Brain pericyte (primary cell): ENCODE measurements around the gene CACNG4.
"Not testable (repeated sequence)": the region's sequence is repeated elsewhere in the genome, so short reads cannot be mapped to it uniquely, and the experiment has no call there.

Source experiments
- DNase-seq: peaks from one replicate; pipeline ENCODE4 v3.0.0-alpha.2; 2012; ENCODE audit warnings: low read depth, low spot score

Gene CACNG4

DNA sequence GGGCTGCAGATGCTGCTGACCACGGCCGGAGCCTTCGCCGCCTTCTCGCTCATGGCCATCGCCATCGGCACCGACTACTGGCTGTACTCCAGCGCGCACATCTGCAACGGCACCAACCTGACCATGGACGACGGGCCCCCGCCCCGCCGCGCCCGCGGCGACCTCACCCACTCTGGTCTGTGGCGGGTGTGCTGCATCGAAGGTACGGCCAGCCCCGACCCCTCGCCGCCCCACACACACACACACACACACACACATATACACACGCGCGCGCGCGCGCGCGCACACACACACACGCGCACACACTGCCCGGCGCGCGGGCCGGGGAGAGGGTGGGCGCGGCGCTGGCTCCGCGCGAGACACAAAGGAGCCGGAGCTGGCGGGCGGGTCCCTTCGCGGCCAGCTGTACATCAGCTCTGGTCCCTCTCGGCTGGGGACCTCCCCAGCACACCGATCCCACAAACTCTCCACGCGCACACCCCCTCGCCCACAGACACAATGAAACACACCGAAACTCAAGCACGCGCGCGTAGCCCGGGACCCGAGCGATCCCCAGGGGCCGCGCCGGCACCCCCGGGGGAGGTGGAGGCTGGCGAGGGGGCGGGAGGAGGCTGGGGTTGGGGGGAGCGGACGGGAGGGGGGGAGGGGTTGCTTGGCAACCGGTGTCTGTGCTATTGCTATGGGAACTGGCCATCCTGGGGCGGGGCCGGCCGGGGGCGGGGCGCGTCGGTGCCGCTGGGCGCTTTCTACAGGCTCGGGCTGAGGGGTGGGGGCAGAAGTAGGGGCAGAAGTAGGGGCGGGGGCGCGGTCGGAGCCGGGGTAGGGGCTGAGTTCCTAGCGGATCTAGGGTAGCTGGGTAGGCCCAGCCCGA lies 658 bp downstream of the CACNG4 start:
- DNase-seq, result no peak

DNA sequence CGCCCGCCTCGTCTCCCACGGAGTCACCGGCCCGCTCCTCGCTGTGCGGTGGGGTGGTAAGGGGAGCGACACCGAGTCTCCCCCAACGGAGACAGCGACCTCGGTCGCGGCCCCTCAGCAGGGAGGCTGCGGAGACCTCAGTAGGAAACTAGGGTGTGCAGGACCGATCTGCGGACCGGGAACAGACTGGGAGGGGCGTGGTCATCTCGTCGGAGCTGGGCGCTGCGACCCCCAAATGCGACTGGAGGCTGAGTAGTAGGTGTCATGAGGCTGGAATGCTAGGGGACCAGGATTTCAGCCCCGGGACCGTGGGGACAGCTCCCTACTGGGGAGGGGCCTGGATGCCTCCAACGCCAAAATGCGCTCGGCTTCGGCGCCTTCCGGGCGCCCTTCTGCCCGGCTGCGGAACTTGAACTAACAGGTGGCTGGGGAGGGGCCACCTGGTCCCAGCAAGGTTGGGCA lies 1.3 kb downstream of the CACNG4 start:
- no peak for DNase-seq

DNA sequence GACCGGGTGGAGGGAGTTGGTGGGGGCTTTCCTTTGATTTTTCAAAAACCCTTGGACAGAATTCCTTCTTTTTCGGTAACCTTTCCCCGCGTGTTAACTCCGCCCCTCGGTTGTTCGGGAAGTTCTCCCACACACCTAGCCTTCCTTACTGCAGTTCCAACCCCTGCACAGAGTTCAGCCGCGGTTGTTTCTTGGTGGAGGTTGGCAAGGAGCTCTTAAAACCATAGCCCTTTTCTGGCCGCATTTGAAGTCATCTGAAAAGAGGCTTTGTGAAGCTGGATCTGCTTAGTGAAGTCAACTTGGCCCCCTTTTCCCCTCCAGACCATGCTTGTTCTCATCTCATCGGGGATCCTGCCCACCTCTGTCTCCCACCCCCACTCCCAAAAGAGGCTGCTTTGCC lies 1.8 kb downstream of the CACNG4 start:
- DNase-seq, result no peak

DNA sequence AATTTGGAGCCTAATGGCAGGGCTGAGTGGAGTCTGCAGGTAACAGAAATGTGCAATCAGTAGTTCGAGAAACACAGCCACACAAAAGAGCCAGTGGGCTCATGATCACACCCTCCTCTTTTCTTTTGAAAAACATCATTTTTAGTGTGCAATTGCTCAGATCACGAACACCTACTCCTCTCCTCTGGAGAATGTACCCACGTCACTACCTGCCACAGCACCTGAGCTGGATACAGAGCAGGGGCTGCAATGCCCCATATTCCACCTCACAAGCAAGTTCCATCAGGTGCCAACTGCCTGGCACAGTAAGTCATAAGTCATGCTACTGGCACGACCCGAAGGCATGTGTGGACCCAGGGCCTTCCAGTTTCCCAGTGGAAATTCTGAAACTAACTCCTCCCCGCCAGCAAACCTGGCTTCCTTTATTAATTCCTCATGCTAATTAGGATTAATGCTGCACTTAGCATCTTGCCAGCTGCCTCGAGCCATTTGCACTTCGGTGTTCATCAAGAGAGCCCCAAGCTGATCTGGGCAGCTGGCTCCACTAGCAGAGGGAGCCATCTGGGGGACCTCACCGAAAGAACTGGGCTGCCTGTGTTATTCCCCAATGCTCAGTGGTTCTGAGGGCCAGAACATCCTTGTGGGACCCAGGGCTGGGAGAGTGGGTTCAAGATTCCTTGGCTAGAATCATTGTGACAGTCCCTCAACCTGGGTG lies 2.4 kb downstream of the CACNG4 start:
- DNase-seq, result no peak

GRCh38 chr17:66967837-66968543 lies 3.5 kb downstream of the CACNG4 start:
- no peak for DNase-seq

GRCh38 chr17:66968916-66969315 lies 4.4 kb downstream of the CACNG4 start:
- no peak for DNase-seq

DNA sequence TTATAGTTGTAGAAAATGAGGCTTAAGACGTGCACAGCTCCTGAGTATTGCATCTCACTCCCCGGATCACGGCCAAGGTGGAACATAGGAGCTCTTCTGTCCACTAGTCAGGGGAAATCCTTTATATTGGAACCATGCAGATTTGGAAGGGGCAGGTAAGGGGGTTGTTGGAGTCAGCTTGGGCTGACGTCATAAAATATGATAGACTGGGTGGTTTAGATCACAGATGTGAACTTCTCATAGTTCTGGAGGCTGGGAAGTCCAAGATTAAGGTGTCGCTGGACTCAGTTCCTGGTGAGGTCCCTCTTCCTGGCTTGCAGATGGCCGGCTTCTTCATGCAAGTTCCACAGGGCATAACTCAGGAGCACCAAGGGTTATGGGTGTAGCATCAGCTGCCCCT lies 5.6 kb downstream of the CACNG4 start:
- DNase-seq, result no peak

- no peak for DNase-seq
These were observed 6.3 kb downstream of the CACNG4 start for GRCh38 chr17:66970797-66971196.

DNA sequence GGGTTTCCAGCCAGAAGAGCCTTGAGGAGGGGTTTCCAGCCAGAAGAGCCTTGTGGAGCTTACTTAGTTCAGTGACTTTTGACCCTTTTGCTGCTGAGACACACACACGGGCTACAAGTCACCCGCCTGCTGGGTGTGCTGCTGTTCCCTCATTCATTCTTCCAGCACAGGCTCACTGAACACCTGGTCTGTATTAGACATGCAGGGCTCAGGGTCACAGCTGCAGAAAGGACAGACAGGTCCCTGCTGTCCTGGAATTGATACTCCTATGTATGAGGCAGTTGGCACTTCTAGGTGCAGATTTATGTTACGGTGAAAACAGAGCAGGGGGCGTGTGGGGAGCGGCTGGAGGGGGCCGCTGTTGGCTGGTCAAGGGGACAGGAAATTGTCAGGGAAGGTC lies 6.8 kb downstream of the CACNG4 start:
- DNase-seq, result no peak

- DNase-seq, result no peak
These were observed 7.4 kb downstream of the CACNG4 start for GRCh38 chr17:66971730-66972441.

DNA sequence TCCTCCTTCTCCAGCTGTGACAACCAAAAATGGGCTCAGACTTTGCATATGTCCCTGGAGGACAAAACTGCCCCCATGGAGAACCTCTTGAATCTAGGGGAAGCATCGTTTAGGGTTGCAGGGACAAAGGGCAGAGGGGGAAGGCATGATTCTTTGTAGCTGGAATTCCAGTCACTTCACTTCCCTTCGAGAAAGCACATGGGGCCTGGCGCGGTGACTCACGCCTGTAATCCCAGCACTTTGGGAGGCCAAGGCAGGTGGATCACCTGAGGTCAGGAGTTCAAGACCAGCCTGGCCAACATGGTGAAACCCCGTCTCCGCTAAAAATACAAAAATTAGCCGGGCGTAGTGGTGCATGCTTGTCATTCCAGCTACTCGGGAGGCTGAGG lies 7.9 kb downstream of the CACNG4 start:
- DNase-seq, result not testable (repeated sequence)

- no peak for DNase-seq
These were observed 10.7 kb downstream of the CACNG4 start for GRCh38 chr17:66975188-66975587.

DNA sequence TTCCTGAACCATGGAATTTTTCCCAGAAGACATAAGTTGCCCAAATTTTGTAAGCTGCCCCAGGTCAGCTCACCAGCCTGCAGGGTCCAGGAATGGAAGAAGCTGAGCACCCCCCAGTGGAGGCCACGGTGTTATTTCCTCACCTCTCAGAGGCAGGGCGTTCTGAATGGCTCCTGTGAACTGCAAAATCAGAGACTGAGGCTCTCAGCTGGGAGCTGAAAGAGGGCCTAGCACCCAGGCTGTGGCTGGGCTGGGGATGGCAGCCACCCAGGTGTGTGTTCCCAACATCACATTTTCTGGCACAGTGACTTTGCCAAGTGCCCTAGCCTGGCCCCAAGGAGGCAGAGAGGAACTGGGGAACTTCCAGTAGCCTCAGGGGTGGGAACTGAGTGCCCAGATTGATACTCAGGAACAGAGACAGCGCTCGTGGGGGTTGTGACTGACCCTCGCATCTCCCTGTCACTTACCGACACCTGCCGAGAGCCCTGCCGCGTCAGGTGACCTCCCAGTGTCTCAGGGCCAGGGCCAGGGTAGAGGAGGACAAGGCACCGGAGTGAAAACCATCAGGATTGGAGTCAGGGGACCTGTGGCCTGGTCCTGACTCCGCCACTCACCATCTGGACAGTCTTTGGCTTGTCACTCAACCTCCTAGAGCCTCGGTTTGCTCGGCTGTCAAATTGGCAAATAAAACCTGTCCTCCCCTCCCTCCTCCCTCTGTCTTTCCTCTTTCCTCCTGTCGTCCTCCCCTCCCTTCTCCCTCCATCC lies 11.3 kb downstream of the CACNG4 start:
- DNase-seq, result no peak

DNA sequence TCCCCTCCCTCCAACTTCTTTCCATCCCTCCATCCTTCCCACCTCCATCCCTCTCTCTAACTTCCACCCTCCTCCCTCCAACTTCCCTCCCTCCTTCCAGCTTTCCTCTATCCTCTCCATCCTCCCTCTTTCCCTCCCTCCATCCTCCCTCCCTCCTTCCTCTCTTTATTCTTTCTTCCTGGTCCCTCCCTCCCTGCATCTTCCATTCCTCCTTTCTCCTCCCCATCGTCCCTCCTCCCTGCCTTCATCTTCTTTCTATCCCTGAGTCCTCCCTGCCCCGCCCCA lies 11.8 kb downstream of the CACNG4 start:
- DNase-seq, result no peak

GRCh38 chr17:66976781-66977201 lies 12.3 kb downstream of the CACNG4 start:
- no peak for DNase-seq

DNA sequence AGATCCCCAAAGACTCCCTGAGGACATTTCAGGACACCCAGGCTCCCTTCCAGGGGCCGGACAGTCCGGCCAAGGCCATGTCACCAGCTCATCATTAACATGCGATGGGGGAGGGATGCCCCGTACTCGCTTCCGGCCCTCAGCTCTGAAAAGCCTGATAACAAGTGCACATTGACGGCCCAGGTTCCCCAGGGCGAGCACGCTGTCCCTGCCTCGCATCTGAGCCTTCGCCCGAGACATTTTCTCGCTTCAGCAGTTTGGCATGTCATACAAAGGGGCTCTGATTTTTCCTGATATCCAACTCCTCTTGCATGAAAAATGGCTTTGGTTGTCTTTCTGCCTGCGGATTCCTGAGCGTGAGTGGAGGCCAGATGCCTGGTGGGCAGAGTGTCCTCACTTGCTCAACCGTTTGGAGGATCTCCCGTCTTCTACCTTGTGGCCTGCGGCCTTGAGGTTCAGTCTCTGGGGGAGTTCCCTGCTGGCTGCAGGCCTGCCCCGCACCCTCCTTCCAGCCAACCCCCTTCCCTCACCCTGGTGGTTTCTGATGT lies 14.1 kb downstream of the CACNG4 start:
- no peak for DNase-seq

GRCh38 chr17:66980896-66981295 lies 16.4 kb downstream of the CACNG4 start:
- DNase-seq, result no peak

DNA sequence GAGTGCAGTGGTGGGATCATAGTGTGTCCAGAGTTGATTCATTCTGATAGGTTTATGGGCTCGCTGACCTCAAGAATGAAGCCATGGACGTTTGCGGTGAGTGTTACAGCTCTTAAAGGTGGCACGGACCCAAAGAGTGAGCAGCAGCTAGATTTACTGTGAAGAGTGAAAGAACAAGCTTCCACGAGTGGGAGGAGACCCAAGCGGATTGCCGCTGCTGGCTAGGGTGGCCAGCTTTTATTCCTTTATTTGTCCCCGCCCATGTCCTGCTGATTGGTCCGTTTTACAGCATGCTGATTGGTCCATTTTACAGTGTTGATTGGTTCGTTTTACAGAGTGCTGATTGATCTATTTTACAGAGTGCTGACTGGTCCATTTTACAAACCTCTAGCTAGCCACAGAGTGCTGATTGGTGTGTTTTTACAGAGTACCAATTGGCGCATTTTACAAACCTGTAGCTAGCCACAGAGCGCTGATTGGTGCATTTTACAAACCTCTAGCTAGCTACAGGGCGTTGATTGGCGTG lies 17.5 kb downstream of the CACNG4 start:
- DNase-seq, result no peak

DNA sequence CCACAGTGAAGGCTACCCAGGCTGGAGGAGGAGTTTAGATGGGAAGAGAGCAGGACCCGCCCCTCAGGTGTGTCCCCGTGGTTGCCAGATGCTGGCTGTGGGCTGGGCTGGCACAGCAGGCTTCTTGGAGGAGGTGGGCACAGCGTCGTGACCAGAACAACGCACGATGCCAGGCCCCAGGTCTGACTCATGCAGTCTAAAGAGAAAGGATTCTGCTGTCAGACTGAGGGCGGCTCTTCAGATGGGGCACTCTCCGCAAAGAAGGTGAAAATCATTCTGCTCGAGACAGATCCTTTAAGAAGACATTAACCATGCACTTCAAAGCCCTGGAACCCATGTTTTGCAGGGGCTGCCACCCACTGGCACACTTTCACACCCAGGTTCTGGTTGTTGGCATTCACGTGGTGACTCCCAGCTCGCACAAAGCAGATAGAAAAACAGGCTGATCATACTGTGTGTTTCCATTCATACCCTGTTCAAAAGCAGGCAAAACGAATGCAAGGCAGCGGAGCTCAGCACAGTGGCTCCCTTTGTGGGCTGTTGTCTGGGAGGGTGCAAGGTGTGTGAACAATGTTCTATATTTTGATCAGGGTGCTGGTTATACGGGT lies 19.0 kb downstream of the CACNG4 start:
- DNase-seq, result no peak

- no peak for DNase-seq
These were observed 20.2 kb downstream of the CACNG4 start for GRCh38 chr17:66984730-66985129.
